Omental fat pad (tissue), 4 donors: Measurements from ENCODE around the gene UBE2D2. TPM values are rescaled to one million over a fixed set of nuclear protein-coding genes. Genes with fewer than 3 reads are reported as not detected.

Source experiments
- ATAC-seq: fragments of 150-250 bp; one replicate; pipeline ENCODE4 v1.9.1; 2016; ENCODE audit warnings: mild to moderate bottlenecking, moderate library complexity; ENCODE audit not compliant: low FRiP score
- DNase-seq: peaks from one replicate; pipeline ENCODE4 v3.0.0-alpha.2; 2019; ENCODE audit warnings: low spot score
- CTCF ChIP-seq, 3 donors: fragments of 450-650 bp; IDR thresholded peaks; one replicate each; pipeline ENCODE4 v1.5.1; 2016 to 2017; ENCODE audit warnings: antibody characterized with exemption in 3 of 3, mild to moderate bottlenecking in 3 of 3, moderate library complexity in 2 of 3
- total RNA-seq, 4 donors: library from RNA; depleted of rRNA; stranded (reverse); fragments of >200 nt; gene quantifications; one replicate each; pipeline ENCODE4 v1.1.0, GENCODE V29; 2016

The UBE2D2 gene
- total RNA-seq, 4 donors from 2014 or later: 50.4 to 76.9 (median 70.4) TPM

GRCh38 chr5:139639619-139640380, 78.7 kb downstream of the UBE2D2 start:
- DNase-seq: no peak
- no peak for ATAC-seq
- no peak for TF ChIP-seq CTCF (IDR thresholded peaks at IDR 0.05)

GRCh38 chr5:139640421-139641115, 79.4 kb downstream of the UBE2D2 start:
- TF ChIP-seq CTCF (IDR thresholded peaks at IDR 0.05): no peak
- ATAC-seq (no peak), DNase-seq (no peak)

- DNase-seq (no peak), ATAC-seq (no peak)
- no peak for TF ChIP-seq CTCF (IDR thresholded peaks at IDR 0.05)
Observed at GRCh38 chr5:139641116-139642080, 80.3 kb downstream of the UBE2D2 start.

- DNase-seq (no peak), ATAC-seq (no peak)
- no peak for TF ChIP-seq CTCF (IDR thresholded peaks at IDR 0.05)
Observed at GRCh38 chr5:139642213-139642612, 81.1 kb downstream of the UBE2D2 start.

GRCh38 chr5:139642891-139643871, 82.0 kb downstream of the UBE2D2 start:
- DNase-seq (no peak), ATAC-seq (no peak)
- TF ChIP-seq CTCF (IDR thresholded peaks at IDR 0.05): no peak

GRCh38 chr5:139644001-139644456, 82.9 kb downstream of the UBE2D2 start:
- no peak for ATAC-seq
- DNase-seq: no peak

More at GRCh38 chr5:139644001-139644456, 82.9 kb downstream of the UBE2D2 start:
- TF ChIP-seq CTCF (IDR thresholded peaks at IDR 0.05): no peak
